AML-193 (cell line): ENCODE measurements around the gene AMZ2.
"Not testable (repeated sequence)": the region's sequence is repeated elsewhere in the genome, so short reads cannot be mapped to it uniquely, and the experiment has no call there.

Source experiments
- DNase-seq, 2 experiments: peaks; one replicate each; lab custom pipeline; 2025; lab: John Stamatoyannopoulos, UW

AMZ2 gene, protein sequence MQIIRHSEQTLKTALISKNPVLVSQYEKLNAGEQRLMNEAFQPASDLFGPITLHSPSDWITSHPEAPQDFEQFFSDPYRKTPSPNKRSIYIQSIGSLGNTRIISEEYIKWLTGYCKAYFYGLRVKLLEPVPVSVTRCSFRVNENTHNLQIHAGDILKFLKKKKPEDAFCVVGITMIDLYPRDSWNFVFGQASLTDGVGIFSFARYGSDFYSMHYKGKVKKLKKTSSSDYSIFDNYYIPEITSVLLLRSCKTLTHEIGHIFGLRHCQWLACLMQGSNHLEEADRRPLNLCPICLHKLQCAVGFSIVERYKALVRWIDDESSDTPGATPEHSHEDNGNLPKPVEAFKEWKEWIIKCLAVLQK

DNA sequence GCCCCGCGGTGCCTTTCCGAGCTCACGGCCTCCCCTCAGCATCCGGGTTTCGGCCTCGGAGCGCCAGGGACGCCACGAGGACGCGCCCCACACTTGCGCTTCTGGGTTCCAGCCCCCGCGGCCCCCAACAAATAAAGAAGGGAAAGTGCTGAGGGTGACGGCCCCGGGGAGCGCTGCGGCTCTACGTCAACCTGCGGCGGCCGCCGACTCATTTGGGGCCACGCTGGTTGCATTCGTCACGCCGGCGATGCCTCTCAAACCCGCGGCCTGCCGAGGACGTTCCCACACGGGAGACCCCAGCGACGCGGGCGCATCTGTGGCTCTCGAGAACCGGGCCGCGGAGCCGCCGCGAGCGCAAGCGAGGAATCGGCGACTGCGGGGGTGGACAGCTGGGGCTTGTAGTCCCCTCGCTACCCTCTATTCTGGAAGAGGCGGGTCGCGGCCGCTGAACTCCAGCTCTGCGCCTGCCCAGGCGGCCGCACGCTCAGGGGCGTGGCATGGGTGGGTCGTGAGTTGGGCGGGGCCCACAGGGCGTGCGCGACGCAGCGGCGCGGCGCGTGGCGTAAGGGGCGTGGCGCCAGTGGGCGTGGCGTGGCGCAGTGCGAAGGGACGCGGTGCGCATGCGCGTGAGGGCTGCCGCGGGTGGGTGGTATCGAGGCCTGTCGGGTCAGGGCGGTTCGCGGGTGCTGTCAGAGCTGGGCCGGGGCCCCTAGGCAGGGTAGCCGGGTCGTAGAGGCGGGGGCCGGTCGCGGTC lies at the start of gene AMZ2:
Gene AMZ2, plus strand, starts transcription at position 599 of the 754 bp plus-strand sequence. CDS start 2,145 bp downstream, outside the sequence.
- DNase-seq: peak; percentile 85 to 90

DNA sequence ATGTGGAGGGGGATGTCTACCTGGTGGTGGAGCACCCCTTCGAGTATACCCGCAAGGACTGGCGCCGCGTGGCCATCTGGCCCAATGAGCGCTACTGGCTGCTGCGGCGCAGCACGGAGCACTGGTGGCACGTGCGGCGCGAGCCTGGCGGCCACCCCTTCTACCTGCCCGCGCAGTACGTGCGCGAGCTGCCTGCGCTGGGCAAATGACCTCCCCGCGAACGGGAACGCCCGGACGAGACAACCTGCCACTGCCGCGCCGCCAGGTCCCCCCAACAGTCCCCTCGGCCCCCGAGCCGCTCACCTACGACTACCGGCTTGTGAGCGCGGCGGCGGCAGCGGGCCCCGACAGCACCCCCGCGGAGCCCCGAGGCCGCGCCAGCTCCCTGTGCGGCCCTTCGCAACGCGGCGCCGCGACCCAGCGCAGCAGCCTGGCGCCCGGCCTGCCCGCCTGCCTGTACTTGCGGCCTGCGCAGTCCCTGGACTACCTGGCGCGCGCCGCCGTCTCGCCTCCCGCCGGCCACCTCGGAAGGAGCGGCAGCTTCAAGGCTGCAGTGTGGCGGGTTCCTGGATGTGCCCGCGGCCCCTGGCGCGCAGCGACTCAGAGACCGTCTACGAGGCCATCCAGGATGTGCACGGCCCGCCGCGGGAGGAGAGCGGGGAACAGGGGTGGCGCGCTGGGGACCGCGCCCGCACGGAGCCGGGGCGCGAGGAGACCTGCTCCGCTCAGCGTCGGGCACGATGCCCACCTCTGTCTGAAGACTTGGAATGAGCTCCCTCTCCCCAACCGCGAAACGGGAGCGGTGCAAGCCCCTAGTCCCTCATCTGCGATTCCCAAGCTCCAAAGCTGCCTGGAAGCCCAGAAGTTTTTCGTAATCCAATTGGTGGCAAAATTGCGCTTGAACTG lies 48.7 kb upstream of the AMZ2 start:
- no peak for DNase-seq

DNA sequence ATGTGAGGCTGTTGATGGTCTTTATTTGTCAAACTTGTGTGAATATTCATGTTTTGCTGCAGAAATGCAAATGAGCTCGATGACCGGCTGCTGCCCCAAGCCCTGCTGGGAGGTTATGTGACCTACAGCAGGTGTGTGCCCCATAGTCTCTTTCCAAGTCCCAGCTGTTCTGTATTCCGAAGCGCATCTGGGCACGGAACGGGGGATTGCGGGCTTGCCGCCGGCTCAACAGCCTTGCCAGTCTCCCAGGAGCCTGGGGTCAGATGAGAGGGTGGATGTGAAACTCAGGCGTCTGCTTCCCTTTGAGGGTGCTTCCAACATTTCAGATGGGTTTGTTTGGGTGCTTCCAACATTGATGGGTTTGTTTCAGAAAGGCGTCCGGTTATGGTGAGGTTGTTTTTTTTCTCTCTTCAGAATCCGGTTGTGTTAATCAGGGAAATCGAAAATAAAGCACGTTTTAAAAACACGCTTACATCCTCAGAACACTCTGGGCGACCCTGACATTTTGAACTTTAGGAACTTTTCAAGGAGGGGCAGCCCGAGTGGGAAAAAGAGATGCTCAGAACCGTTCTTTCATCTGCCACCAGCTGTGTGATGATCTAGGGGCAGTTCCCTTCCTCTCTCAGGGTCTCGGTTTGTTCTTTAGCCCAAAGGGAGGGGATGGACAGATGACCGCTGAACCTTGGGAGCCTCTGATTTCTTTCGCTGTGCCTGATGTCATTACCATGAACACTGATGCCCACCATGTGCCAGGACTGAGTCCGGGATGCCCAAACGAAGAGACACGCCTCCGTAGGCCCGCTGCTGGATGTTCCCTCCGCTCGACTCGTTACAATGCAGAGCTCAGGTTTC lies 47.8 kb upstream of the AMZ2 start:
- DNase-seq: no peak

DNA sequence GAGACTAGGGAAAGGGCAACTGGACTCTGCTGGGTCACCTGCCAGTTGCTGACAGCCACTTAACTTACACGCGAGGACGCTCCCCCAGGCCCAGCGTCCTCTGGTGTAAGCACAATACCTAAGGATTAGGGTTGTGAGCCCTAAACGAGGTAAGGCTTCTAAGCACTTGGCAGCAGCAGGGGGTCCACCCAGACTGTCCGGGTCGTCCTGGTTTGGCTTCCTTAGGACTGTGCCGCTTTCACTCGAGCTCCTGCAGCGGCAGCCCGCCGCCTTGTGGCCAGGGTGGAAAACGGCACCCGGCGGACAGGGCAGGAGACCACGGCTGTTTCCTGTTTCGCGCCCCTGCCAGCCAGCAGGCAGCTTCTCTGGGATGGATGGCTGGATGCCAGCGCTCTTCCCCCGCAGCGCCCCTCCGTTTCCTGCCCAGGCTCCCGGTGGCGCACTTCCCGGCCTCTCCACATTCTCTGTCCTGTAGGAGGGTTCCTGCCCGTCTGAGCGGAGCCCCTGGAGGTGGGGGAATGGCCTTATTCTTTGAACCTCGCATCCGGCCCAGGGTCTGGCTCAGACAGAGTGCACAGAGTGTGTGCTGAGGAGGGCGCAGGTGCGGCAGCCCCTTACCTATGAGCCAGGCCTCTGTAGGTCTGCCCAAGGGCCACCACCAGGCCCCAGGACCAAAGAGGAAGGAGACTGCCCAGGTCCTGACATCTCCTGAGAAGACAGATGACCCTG lies 47.0 kb upstream of the AMZ2 start:
- DNase-seq: peak; percentile 44 to 49

DNA sequence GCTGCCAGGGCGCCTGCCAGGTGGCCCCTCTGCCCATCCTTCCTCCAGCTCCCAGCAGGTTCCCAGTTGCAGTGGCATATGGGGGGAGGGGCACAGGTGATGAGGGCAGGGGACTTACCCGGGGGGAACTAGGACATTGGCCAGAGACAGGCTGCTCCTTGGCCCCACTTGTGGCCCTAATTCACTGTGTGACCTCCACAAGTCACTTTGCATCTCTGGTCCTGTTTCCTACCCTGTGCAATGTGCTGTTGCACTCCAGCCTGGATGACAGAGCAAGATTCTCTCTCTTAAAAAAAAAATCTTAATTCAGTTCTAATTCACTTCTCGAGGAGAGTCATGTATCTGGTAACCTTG lies 46.4 kb upstream of the AMZ2 start:
- DNase-seq: not testable (repeated sequence)

DNA sequence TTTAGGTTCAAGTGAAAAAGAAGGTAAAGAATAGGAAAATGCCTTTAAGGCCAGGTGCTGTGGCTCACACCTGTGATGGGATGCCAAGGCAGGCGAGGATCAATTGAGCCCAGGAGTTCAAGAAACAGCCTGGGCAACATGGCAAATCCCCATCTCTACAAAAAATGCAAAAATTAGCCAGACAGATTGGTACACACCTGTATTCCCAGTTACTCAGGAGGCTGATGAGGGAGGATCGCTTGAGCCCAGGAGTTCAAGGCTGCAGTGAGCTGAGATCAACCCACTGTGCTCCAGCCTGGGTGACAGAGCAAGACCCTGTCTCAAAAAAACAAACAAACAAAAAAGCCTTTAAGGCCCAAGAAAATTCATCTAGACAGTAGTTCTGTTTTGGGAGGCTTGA lies 45.5 kb upstream of the AMZ2 start:
- DNase-seq: not testable (repeated sequence)

DNA sequence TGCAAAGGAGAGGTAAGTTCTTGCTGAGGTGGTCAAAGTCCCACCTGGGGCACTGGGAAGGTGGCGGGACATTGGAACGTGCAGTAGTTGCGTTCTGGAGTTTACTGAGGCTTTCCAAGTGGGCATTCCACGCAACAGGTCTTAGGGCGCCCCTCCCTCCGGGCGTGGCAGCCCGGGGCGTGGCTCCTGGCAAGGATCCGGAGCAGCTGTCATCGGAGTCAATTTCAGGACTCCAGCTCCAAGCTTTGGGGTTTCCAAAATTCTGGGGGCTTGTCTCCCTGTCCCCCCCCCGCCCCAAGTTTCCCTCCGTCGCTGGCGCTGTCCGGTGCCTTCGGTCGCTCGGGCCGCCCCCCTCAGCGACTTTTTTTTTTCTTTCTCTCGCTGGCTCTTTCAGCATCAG lies 43.1 kb upstream of the AMZ2 start:
- no peak for DNase-seq

DNA sequence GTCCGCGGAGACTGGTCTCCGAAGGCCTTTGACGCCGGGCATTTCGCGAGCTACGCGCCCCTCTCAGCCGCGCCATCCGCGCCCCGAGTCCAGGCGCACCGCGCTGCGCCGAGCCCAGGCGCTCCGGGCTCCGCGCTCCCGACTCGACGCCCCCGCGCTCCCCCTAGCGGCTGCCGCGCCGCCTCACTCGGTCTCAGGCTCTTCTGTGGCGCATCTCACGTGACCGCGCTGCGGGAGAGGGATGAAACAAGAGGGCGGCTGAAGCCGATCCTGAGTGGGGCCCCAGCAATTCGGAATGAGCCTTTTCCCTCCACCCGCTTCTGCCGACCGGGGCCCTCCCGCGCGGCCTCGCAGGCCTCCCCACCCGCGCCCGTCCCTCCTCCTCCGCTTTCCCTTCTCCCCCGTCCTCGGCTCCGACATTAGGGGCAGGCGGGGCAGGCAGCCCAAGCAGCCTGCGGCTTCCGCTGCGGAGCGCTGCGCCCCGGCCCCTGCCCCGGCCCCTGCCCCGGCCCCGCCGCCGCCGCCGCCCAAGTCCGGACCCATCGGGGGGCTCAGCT lies 42.5 kb upstream of the AMZ2 start:
- peak; percentile 78 to 80 for DNase-seq

DNA sequence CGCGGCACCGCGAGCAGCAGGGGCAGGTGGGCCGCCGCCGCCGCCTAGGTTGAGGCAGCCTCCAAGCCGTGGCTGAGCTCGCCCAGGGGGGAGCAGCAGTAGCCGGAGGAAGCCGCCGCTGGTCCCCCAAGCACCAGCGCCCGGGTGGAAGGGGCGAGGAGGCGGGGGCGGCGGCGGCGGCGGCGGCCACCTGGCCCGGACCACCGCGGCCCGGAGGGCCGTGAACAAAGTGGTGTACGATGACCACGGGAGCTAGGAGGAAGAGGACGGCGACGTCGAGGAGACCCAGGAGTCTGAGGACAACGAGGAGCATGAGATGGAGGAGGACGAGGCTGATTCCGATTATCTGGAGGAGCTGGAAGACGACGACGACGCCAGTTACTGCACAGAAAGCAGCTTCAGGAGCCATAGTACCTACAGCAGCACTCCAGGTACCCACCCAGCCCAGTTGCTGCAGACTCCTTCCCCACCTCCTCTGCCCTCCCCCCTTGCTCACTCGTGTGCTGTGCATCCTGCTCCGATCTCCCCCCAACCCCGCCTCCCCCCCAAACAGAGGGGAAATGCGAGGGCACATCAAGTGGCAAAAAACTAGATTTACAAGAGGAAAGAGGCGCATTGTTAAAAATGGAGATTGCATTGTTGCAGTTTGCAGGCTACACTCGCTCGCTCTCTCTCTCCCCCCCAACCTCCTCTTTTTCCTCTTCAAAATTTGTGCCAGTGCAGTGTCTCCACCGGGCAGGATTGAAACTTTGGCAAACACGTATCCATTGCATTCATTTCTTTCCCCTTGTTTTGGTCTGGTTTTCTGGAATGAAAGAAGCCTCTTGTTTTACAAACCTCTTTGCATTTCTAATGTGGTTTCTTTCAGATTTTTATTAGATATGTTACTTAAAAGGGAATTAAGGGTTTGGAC lies 41.8 kb upstream of the AMZ2 start:
- no peak for DNase-seq

DNA sequence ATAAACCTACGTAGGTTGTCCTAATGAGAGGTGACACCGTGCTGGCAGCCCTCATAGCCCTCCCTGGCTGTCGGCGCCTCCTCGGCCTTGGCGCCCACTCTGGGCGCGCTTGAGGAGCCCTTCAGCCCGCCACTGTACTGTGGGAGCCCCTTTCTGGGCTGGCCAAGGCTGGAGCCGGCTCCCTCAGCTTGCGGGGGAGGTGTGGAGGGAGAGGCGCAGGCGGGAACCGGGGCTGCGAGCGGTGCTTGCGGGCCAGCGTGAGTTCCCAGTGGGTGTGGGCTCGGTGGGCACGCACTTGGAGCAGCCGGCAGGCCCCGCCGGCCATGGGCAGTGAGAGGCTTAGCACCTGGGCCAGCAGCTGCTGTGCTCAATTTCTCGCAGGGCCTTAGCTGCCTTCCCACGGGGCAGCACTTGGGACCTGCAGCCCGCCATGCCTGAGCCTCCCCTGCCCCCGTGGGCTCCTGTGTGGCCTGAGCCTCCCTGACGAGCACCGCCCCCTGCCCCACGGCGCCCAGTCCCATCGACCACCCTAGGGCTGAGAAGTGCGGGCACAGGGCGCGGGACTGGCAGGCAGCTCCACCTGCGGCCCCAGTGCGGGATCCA lies 40.1 kb upstream of the AMZ2 start:
- no peak for DNase-seq

DNA sequence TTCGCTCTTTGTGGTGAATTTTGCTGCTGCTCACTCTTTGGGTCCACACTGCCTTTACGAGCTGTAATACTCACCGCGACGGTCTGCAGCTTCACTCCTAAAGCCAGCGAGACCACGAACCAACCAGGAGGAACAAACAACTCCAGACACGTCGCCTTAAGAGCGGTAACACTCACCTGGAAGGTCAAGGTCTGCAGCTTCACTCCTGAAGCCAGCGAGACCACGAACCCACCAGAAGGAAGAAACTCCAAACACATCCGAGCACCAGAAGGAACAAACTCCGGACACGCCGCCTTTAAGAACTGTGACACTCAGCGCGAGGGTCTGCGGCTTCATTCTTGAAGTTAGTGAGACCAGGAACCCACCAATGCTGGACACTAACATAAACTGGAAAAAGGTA lies 39.2 kb upstream of the AMZ2 start:
- DNase-seq: not testable (repeated sequence)

DNA sequence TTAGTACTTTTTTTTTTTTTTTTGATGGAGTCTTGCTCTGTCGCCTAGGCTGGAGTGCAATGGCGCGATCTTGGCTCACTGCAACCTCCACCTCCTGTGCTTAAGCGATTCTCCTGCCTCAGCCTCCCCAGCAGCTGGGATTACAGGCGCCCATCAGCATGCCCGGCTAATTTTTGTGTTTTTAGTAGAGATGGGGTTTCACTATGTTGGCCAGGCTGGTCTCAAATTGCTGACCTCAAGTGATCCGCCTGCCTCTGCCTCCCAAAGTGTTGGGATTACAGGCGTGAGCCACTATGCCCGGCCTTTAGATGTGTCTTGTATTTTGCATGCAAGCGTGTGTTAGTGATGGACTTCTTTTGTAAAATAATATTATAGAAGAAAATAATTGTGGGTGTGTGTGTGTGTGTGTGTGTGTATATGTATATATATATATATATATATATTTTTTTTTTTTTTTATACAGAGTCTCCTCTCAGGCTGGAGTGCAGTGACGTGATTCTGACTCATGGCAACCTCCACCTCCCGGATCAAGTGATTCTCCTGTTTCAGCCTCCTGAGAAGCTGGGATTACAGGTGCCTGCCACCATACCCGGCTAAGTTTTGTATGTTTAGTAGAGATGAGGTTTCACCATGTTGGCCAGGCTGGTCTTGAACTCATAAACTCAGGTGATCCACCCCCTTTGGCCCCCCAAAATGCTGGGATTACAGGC lies 38.5 kb upstream of the AMZ2 start:
- not testable (repeated sequence) for DNase-seq

DNA sequence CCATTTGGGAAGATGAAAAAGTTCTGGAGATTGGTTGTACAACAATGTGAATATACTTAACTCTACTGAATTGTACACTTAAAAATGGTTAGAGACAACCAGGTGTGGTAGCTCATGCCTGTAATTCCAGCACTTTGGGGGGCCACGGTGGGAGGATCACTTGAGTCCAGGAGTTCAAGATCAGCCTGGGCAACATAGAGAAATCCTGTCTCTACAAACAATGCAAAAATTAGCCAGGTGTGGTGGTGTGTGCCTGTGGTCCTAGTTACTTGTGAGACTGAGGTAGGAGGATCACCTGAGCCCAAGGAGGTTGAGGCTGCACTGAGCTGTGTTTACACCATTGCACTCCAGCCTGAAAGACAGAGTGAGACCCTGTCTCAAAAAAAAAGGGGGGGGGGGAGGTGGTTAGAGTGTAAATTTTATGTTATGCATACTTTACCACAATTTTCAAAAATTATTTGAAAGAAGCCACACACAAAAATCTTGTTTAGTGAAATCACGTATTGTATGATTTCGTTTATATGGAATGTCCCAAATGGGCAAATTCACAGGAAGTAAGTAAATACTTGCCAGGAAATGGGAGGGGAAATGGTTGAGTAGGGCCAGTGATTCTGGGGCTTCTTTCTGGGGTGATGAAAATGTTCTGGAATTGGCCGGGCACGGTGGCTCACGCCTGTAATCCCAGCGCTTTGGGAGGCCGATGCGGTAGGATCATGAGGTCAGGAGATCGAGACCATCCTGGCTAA lies 37.1 kb upstream of the AMZ2 start:
- no peak for DNase-seq

DNA sequence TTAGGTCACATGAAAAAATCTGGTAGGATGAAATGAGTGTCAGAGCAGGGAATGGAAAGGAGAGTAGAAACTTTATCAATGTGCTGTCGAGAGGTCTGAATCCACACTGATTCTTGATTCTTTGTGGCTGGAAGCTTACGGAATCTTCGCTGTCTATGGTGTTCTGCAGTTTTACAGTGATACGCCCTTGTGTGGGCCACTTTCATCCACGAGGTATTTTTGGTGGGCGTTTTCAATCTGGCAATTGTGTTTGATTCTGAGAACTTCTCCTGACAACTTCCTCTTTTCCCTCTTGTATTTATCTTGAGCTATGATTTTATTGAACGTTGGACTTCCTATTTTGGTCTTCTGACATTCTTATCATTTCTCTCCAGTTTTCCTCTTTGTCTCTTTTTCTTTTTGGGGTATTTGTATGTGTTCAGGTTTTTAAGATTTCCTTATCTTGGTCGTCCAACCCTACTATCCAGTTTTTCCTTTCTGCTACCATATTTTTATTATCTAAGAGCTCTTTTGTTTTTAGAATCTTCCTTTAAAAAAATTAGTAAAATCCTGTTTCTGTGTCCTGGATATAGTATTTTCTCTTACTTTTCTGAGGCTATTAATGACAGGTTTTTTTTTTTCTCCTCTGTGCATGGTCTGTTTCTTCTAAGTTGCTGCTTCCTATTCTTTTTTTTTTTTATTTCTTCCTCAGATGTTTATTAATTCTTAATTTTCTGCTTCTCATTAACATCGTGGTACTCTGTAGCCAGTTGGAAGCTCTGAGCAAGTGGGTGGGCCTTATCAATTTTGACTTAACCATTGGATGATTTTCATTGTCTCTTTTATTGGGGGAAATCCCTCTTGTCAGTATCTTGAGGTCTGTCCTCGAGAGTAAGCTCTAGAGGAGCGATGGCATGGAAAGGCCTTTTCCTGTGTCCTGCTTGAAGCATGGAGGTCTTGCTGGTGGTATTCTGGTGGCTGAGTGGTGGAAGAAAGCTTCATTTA lies 34.1 kb upstream of the AMZ2 start:
- DNase-seq: peak; percentile 14 to 47

DNA sequence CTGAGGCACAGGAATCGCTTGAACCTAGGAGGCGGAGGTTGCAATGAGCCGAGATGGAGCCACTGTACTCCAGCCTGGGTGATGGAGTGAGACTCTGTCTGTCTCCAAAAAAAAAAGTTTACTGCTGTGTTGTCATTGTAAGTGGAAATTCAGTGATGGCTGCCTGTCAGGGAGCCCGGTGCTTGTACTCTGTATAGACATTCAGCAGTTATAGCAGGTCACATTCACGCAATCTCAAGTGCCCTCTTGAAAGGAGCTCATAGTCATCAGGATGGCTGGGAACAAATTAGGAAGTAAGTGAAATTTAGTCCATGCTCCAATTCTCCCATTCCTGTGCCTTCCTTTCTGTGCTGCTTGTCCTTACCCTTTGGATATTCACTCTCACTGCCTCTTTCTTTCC lies 32.4 kb upstream of the AMZ2 start:
- not testable (repeated sequence) for DNase-seq

DNA sequence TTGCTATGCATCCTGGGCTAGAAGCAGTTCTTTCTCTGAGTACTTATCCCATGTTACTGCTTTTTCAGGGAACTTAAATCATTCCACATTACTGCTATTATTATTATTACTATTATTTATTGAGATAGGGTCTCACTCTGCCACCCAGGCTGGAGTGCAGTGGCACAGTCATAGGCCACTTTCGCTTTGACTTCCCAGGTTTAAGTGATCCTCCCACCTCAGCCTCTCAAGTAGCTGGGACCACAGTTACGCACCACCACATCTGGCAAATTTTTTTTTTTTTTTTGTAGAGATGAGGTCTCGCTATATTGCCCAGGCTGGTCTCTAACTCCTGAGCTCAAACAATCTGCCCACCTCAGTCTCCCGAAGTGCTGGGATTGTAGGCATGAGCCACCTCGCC lies 28.4 kb upstream of the AMZ2 start:
- not testable (repeated sequence) for DNase-seq
